ENCODE results near the gene SLC25A15. TPM values are rescaled to one million over a fixed set of nuclear protein-coding genes. Genes with fewer than 3 reads are reported as not detected.

The SLC25A15 gene
- total and polyA plus RNA-seq, 4 experiments from 2014 or later = 4.2 to 8.5 (median 6.4) TPM

GRCh38 chr13:40774672-40775071 is 14.7 kb upstream of the SLC25A15 start:
- Histone ChIP-seq H3K4me3 (ENCODE audit: low read length in 2 of 2) (no peak overlapping the region), H3K27ac (ENCODE audit: low read depth, low read length) (no peak overlapping the region), H3K27me3 (ENCODE audit: insufficient read depth, low read length) (no peaks in the 10 kb centered on the region), H3K36me3 (ENCODE audit: insufficient read depth, low read length) (no peaks in the 10 kb centered on the region), H3K9me3 (ENCODE audit: control insufficient read depth in 1 of 2, low read length in 2 of 2) (no peaks in the 10 kb centered on the region), H3K4me1 (ENCODE audit: insufficient read depth, low read length) (peaks cover 37% of the 10 kb centered on the region)
- Mint-ChIP-seq H3K9me3 (peaks cover 0 to 2% (median 0%) of the 10 kb centered on the region in 8 donors), H3K4me1 (peaks cover 31 to 48% (median 33%) of the 10 kb centered on the region in 4 donors), H3K27ac (peak overlapping the region in 1 of 7 donors; percentile 61), H3K36me3 (peaks cover 0 to 12% of the 10 kb centered on the region in 2 donors), H3K4me3 (no peak overlapping the region), H3K27me3 (no peaks in the 10 kb centered on the region)
- POLR2A ChIA-PET (ENCODE audit: partially characterized antibody) = interaction anchor here (1.3 kb wide), 1 partner anchor 147 kb away, joined by 5 read pairs; no protein-coding TSS in a partner anchor
- intact Hi-C loops (cut with micrococcal nuclease) = loop anchor here (5.0 to 10.0 kb wide), 5 partner anchors 92 to 1740 kb away; partner anchors contain the start of genes KBTBD6, NHLRC3 and PROSER1
- CTCF ChIA-PET (ENCODE audit: partially characterized antibody) = interaction anchor here (1.4 to 4.5 kb wide), 2 partner anchors 1088 to 1091 kb away, joined by 5 to 26 read pairs; no protein-coding TSS in a partner anchor
- no peak for DNase-seq

GRCh38 chr13:40776232-40776631 is 13.2 kb upstream of the SLC25A15 start:
- H3K27me3 ChIP-seq (ENCODE audit: insufficient read depth, low read length) = no peaks in the 10 kb centered on the region
- no peaks in the 10 kb centered on the region for H3K9me3 ChIP-seq (ENCODE audit: control insufficient read depth in 1 of 2, low read length in 2 of 2)
- CTCF ChIA-PET (ENCODE audit: partially characterized antibody) = interaction anchor here (1.3 to 4.5 kb wide), 9 partner anchors 38 to 1093 kb away, joined by 4 to 36 read pairs (median 17); no protein-coding TSS in a partner anchor
- no peaks in the 10 kb centered on the region for H3K9me3 Mint-ChIP-seq
- peaks cover 19 to 34% (median 26%) of the 10 kb centered on the region in 4 donors for H3K4me1 Mint-ChIP-seq
- H3K4me3 Mint-ChIP-seq = peak overlapping the region in 5 of 8 donors; percentile 88 to 92 (median 90)
- H3K4me1 ChIP-seq (ENCODE audit: insufficient read depth, low read length) = peaks cover 30% of the 10 kb centered on the region
- POLR2A ChIA-PET (ENCODE audit: partially characterized antibody) = interaction anchor here (0.7 to 1.9 kb wide), 7 partner anchors 10 to 586 kb away, joined by 3 to 12 read pairs (median 4); partner anchors contain the start of gene SLC25A15
- H3K27ac ChIP-seq (ENCODE audit: low read depth, low read length) = peak overlapping the region; percentile 72
- peaks cover 0 to 2% of the 10 kb centered on the region in 2 donors for H3K36me3 Mint-ChIP-seq
- DNase-seq = peak in 1 of 5 donors; percentile 42
- H3K27me3 Mint-ChIP-seq = no peaks in the 10 kb centered on the region
- no peaks in the 10 kb centered on the region for H3K36me3 ChIP-seq (ENCODE audit: insufficient read depth, low read length)
- H3K27ac Mint-ChIP-seq = peak overlapping the region; percentile 93 to 100 (median 99)
- H3K4me3 ChIP-seq (ENCODE audit: low read length in 2 of 2) = peak overlapping the region; percentile 24 to 52
- intact Hi-C loops (cut with micrococcal nuclease) = loop anchor here (2.0 to 10.0 kb wide), 7 partner anchors 94 to 1741 kb away; partner anchors contain the start of genes KBTBD6, NHLRC3 and PROSER1

- H3K27ac Mint-ChIP-seq = peak overlapping the region; percentile 93 to 100 (median 99)
- POLR2A ChIA-PET (ENCODE audit: partially characterized antibody) = interaction anchor here (0.9 to 3.8 kb wide), 10 partner anchors 10 to 587 kb away, joined by 3 to 34 read pairs (median 5); partner anchors contain the start of genes FOXO1 and SLC25A15
- H3K4me3 ChIP-seq (ENCODE audit: low read length in 2 of 2) = peak overlapping the region; percentile 40 to 52
Observed at GRCh38 chr13:40776681-40777165, 12.7 kb upstream of the SLC25A15 start.

GRCh38 chr13:40777166-40777808 is 12.1 kb upstream of the SLC25A15 start:
- Histone ChIP-seq H3K27ac (ENCODE audit: low read depth, low read length) (peak overlapping the region; percentile 72), H3K4me1 (ENCODE audit: insufficient read depth, low read length) (peaks cover 30% of the 10 kb centered on the region), H3K9me3 (ENCODE audit: control insufficient read depth in 1 of 2, low read length in 2 of 2) (no peaks in the 10 kb centered on the region), H3K27me3 (ENCODE audit: insufficient read depth, low read length) (no peaks in the 10 kb centered on the region), H3K36me3 (ENCODE audit: insufficient read depth, low read length) (no peaks in the 10 kb centered on the region), H3K4me3 (ENCODE audit: low read length in 2 of 2) (peak overlapping the region; percentile 40 to 52)
- H3K9me3 Mint-ChIP-seq = no peaks in the 10 kb centered on the region
- no peaks in the 10 kb centered on the region for H3K27me3 Mint-ChIP-seq
- H3K27ac Mint-ChIP-seq = peak overlapping the region; percentile 93 to 100 (median 99)
- ChIA-PET POLR2A (ENCODE audit: partially characterized antibody) (interaction anchor here (0.6 to 3.8 kb wide), 12 partner anchors 9 to 708 kb away, joined by 3 to 34 read pairs (median 4); partner anchors contain the start of genes FOXO1 and SLC25A15), CTCF (ENCODE audit: partially characterized antibody) (interaction anchor here (0.6 to 4.5 kb wide), 42 partner anchors 9 to 1102 kb away, joined by 3 to 40 read pairs (median 4); partner anchors contain the start of gene SLC25A15)
- peaks cover 19 to 34% (median 22%) of the 10 kb centered on the region in 4 donors for H3K4me1 Mint-ChIP-seq
- intact Hi-C loops (cut with micrococcal nuclease) = loop anchor here (1.0 to 10.0 kb wide), 15 partner anchors 12 to 1742 kb away; partner anchors contain the start of genes KBTBD6, NHLRC3, PROSER1 and SLC25A15
- H3K36me3 Mint-ChIP-seq = no peaks in the 10 kb centered on the region
- peak overlapping the region; percentile 77 to 92 (median 89) for H3K4me3 Mint-ChIP-seq
- peak in 3 of 5 donors; percentile 59 to 75 (median 65) for DNase-seq

More at GRCh38 chr13:40776681-40777165, 12.7 kb upstream of the SLC25A15 start:
- intact Hi-C loops (cut with micrococcal nuclease) = loop anchor here (1.0 to 10.0 kb wide), 15 partner anchors 13 to 1742 kb away; partner anchors contain the start of genes KBTBD6, NHLRC3, PROSER1 and SLC25A15
- Mint-ChIP-seq H3K4me3 (peak overlapping the region; percentile 77 to 92 (median 89)), H3K4me1 (peaks cover 19 to 34% (median 25%) of the 10 kb centered on the region in 4 donors), H3K27me3 (no peaks in the 10 kb centered on the region), H3K36me3 (no peaks in the 10 kb centered on the region), H3K9me3 (no peaks in the 10 kb centered on the region)
- CTCF ChIA-PET (ENCODE audit: partially characterized antibody) = interaction anchor here (0.8 to 4.5 kb wide), 35 partner anchors 9 to 1101 kb away, joined by 3 to 40 read pairs (median 5); partner anchors contain the start of gene SLC25A15
- peaks cover 30% of the 10 kb centered on the region for H3K4me1 ChIP-seq (ENCODE audit: insufficient read depth, low read length)
- DNase-seq = peak; percentile 73 to 91 (median 78)
- H3K27ac ChIP-seq (ENCODE audit: low read depth, low read length) = peak overlapping the region; percentile 72
- no peaks in the 10 kb centered on the region for H3K27me3 ChIP-seq (ENCODE audit: insufficient read depth, low read length)
- no peaks in the 10 kb centered on the region for H3K36me3 ChIP-seq (ENCODE audit: insufficient read depth, low read length)
- H3K9me3 ChIP-seq (ENCODE audit: control insufficient read depth in 1 of 2, low read length in 2 of 2) = no peaks in the 10 kb centered on the region

GRCh38 chr13:40777809-40778175 is 11.6 kb upstream of the SLC25A15 start:
- no peaks in the 10 kb centered on the region for H3K36me3 Mint-ChIP-seq
- no peak for DNase-seq
- ChIA-PET CTCF (ENCODE audit: partially characterized antibody) (interaction anchor here (0.7 to 4.5 kb wide), 39 partner anchors 10 to 1102 kb away, joined by 3 to 40 read pairs (median 4); partner anchors contain the start of gene SLC25A15), POLR2A (ENCODE audit: partially characterized antibody) (interaction anchor here (0.6 to 3.8 kb wide), 11 partner anchors 9 to 709 kb away, joined by 3 to 34 read pairs (median 4); partner anchors contain the start of genes FOXO1 and SLC25A15)
- Histone ChIP-seq H3K27ac (ENCODE audit: low read depth, low read length) (peak overlapping the region; percentile 72), H3K27me3 (ENCODE audit: insufficient read depth, low read length) (no peaks in the 10 kb centered on the region), H3K9me3 (ENCODE audit: control insufficient read depth in 1 of 2, low read length in 2 of 2) (no peaks in the 10 kb centered on the region), H3K4me1 (ENCODE audit: insufficient read depth, low read length) (peaks cover 30% of the 10 kb centered on the region), H3K4me3 (ENCODE audit: low read length in 2 of 2) (no peak overlapping the region), H3K36me3 (ENCODE audit: insufficient read depth, low read length) (no peaks in the 10 kb centered on the region)
- peaks cover 19 to 34% (median 22%) of the 10 kb centered on the region in 4 donors for H3K4me1 Mint-ChIP-seq
- no peaks in the 10 kb centered on the region for H3K27me3 Mint-ChIP-seq
- H3K27ac Mint-ChIP-seq = peak overlapping the region; percentile 93 to 100 (median 99)
- intact Hi-C loops (cut with micrococcal nuclease) = loop anchor here (1.0 to 10.0 kb wide), 15 partner anchors 12 to 1743 kb away; partner anchors contain the start of genes KBTBD6, NHLRC3, PROSER1 and SLC25A15
- H3K4me3 Mint-ChIP-seq = peak overlapping the region; percentile 7 to 92 (median 86)
- no peaks in the 10 kb centered on the region for H3K9me3 Mint-ChIP-seq

- Mint-ChIP-seq H3K36me3 (no peaks in the 10 kb centered on the region), H3K27me3 (no peaks in the 10 kb centered on the region), H3K27ac (peak overlapping the region; percentile 69 to 99 (median 85)), H3K4me3 (peak overlapping the region in 1 of 8 donors; percentile 43), H3K4me1 (peaks cover 19 to 34% (median 22%) of the 10 kb centered on the region in 4 donors), H3K9me3 (no peaks in the 10 kb centered on the region)
- ChIA-PET CTCF (ENCODE audit: partially characterized antibody) (interaction anchor here (0.7 to 4.5 kb wide), 9 partner anchors 10 to 1096 kb away, joined by 3 to 40 read pairs (median 9); partner anchors contain the start of gene SLC25A15), POLR2A (ENCODE audit: partially characterized antibody) (interaction anchor here (0.6 to 3.8 kb wide), 2 partner anchors 10 to 60 kb away, joined by 9 to 34 read pairs; partner anchors contain the start of gene SLC25A15)
- Histone ChIP-seq H3K9me3 (ENCODE audit: control insufficient read depth in 1 of 2, low read length in 2 of 2) (no peaks in the 10 kb centered on the region), H3K4me3 (ENCODE audit: low read length in 2 of 2) (no peak overlapping the region), H3K4me1 (ENCODE audit: insufficient read depth, low read length) (peaks cover 30% of the 10 kb centered on the region), H3K36me3 (ENCODE audit: insufficient read depth, low read length) (no peaks in the 10 kb centered on the region), H3K27ac (ENCODE audit: low read depth, low read length) (no peak overlapping the region), H3K27me3 (ENCODE audit: insufficient read depth, low read length) (no peaks in the 10 kb centered on the region)
- DNase-seq = no peak
- intact Hi-C loops (cut with micrococcal nuclease) = loop anchor here (5.0 to 10.0 kb wide), 5 partner anchors 97 to 1744 kb away; partner anchors contain the start of genes KBTBD6, NHLRC3 and PROSER1
Observed at GRCh38 chr13:40779049-40779448, 10.4 kb upstream of the SLC25A15 start.
